HG03097 (cell line): ENCODE data around the gene SLC29A1.
"Not testable (repeated sequence)": the region's sequence is repeated elsewhere in the genome, so short reads cannot be mapped to it uniquely, and the experiment has no call there.

Source experiments
- ATAC-seq: cut with Tn5 transposase; IDR thresholded peaks from one replicate; pipeline ENCODE4 v1.9.1; 2021; ENCODE audit not compliant: unreplicated experiment, low FRiP score

Gene SLC29A1

DNA sequence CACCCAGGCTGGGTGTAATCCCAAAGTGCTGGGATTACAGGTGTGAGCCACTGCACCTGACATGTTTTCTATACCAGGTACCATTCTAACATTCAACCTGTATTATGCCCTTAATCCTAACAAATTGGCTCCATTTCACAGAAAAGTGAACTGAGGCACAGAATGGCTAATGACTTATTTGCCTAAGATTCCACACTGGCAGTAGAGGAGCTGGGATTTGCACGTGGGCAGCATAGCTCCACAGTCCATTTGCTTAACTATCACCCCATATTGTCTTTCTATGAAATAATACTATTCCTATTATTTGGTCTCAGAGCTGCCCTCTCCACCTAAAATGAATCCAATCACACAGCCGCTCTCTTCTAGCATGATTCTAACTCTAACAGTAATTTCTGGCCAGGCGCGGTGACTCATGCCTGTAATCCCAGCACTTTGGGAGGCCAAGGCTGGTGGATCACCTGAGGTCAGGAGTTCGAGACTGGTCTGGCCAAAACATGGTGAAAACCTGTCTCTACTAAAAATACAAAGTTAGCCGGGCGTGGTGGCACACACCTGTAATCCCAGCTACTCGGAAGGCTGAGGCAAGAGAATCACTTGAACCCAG is 30.0 kb upstream of the SLC29A1 start:
- ATAC-seq, result no peak

GRCh38 chr6:44194326-44194725 is 29.1 kb upstream of the SLC29A1 start:
- no peak for ATAC-seq

GRCh38 chr6:44196351-44196750 is 27.0 kb upstream of the SLC29A1 start:
- ATAC-seq, result not testable (repeated sequence)

DNA sequence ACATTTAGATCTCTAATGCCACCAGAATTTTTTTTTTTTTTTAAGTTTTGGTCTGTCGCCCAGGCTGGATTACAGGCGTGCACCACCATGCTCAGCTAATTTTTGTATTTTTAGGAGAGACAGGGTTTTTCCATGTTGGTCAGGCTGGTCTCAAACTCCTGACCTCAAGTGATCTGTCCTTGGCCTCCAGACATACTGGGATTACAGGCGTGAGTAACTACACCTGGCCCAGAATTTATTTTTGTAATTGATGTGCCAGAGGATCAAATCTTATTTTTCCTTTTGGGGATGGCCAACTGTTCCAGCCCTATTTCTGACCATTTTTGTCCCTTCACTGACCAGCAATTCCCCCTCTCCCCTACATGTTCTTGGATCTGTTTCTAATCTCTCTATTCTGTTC is 24.7 kb upstream of the SLC29A1 start:
- ATAC-seq, result no peak

DNA sequence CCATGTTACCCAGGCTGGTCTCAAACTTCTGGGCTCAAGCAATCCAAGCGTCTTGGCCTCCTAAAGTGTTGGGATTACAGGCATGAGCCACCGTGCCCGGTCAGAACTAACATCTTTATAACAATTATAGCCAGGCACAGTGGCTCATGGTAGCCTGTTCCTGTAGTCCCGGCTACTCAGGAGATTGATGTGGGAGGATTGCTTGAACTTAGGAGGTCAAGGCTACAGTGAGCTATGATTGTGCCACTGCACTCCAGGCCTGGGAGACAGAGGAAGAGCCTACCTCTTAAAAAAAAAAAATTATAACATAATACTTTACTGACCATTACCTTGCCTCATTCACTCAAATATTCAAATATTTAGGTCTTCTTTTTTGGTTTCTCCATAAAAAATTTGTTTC is 23.5 kb upstream of the SLC29A1 start:
- no peak for ATAC-seq

DNA sequence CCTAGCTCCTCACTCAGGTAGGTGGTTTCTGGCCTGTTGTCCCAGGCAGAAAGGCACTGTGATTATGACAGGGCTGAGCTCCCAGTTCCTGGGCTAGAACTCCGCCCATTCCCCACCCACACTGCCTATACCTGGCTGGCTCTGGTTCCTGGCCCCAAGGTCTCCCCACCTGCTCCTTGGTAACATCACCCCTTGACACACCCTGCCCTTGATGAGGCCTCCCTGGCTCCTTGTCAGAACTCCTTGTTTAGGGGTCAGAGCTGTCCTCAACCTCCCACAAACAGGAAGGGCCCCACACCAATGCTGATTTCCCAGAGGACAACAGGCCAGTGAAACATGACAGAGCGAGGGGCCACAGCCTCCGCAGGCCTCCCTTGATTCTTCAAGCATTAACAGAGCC is 22.2 kb upstream of the SLC29A1 start:
- ATAC-seq, result no peak

- ATAC-seq, result no peak
Measured at GRCh38 chr6:44201638-44202303, 21.6 kb upstream of the SLC29A1 start.

DNA sequence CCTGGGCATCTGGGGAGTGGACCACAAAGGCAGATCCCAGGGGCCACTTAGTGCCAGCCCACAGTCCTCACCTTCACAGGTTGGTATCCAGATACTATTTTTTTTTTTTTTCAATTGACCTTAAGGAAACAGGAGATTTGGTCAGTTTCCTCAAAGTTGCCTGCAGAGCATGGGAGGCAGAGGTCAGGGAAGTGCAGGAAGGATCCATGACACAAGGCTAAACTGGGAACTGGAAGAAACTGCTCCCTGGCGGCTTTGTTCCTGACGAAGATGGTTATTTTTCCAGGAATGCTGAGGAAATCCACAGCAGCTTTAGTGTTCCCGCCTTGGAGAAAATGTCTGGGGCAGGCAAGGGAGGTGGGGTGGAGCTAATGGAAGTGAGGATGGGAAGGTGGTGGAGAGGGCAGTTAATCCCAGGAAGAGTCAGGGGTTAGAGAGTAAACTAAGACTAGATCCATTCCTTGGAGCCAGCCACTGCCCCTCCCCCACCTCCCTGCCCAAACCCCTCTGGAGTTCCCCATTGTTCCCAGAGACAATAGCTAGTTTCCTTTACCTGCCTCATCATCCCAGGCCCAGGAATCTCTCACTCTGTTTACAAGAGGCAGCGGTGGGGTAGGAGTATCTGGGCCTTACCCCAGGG is 20.9 kb upstream of the SLC29A1 start:
- no peak for ATAC-seq

- no peak for ATAC-seq
Measured at GRCh38 chr6:44202972-44203750, 20.2 kb upstream of the SLC29A1 start.

GRCh38 chr6:44203955-44204354 is 19.4 kb upstream of the SLC29A1 start:
- ATAC-seq, result no peak

GRCh38 chr6:44207966-44208365 is 15.4 kb upstream of the SLC29A1 start:
- no peak for ATAC-seq

DNA sequence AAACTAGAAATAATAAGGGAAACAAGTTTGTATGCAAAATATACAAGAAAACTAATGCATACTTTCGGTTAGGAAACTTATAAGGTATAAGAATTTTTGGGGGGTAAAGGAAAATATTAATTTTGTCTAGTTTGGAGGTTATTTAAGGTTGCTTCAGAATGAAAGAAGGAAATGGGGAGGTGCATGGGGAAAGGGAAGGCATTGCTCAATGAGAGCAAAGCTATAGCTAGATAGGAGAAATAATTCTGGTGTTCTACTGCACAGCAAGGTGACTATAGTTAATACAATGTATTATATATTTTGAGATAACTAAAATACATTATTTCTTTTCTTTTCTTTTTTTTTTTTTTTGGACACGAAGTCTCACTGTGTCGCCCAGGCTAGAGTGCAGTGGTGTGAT is 12.1 kb upstream of the SLC29A1 start:
- no peak for ATAC-seq

DNA sequence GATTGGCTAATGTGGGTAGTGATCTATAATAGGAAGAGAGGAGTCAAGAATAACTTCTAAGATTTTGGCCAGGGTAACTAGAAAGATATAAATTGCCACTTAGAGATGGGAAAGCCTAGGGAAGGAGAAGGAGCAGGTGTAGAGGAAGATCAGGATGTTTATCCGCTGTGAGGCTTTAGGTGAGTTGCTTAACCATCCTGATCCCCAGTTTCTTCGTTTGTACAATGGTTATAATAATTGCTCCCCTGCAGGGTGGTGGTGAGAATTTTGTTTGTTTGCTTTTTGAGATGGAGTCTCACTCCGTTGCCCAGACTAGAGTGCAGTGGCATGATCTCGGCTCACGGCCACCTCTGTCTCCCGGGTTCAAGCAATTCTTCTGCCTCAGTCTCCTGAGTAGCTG is 9.1 kb upstream of the SLC29A1 start:
- ATAC-seq, result no peak

GRCh38 chr6:44216677-44217331 is 6.6 kb upstream of the SLC29A1 start, which contains the start of gene MYMX:
Gene MYMX (plus strand): TSS chr6:44216926. CDS start chr6:44217472, 546 bp downstream.
- no peak for ATAC-seq

DNA sequence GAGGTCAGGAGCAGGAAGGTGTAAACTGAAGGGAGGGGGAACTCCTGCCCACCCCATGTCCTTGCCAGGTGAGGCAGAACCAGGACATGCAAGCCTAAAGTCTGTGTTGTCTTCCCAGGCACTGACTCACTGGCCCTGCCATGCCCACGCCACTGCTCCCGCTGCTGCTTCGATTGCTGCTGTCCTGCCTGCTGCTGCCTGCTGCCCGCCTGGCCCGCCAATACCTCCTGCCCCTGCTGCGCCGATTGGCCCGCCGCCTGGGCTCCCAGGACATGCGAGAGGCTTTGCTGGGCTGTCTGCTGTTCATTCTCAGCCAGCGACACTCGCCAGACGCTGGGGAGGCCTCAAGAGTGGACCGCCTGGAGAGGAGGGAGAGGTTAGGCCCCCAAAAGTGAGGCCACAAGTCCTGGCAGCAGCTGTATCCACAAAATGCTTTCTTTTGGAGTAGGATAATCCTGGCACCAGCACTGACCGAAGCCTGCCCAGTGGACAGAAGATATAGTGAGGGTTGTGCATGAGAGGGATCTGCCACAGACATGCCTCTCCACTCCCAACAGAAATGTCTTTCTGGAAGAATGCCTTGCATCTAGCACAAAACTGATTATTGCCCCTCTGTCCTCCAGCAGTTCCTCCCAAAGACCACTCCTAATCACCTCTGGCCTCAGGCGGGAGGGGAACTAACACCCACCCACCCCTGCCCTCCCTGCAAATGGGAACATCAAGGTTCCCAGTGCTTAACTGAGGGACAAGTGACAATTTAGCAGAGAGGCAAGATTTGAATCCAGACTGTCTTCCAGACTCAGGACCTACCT is 5.9 kb upstream of the SLC29A1 start:
- no peak for ATAC-seq

DNA sequence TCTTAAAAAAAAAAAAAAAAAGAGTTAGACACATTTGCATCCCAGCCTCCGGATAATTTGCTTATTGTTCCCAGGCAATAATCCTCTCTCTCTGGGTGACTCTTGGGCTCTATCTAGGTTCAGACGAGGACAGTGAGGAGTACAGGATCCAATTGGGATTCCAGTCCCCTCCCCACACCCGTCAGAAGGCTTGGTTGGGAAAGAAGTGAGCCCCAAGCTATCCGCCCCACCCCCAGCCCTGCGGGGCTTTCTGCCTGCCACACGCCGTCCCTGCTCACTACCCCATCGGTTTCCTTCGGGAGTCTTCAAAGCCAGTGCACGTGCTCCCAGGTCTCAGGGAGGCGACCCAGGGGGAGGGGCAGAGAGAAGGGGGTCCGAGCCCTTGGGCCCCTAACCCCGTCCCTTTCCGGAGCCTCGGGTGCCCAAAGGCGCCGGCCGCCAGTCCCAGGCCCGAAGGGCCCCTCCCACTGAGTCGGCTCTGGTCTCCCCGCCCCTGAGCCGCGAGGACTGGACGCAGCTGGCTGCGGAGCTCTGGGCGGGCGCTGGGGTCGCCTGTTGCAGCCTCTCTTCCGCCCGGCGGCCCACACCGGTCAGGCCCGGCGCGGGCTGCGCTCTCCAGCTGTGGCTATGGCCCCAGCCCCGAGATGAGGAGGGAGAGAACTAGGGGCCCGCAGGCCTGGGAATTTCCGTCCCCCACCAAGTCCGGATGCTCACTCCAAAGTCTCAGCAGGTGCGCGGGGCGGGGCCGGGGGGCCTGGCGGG is 4.2 kb upstream of the SLC29A1 start:
- peak; percentile 42 for ATAC-seq

- ATAC-seq, result no peak
Measured at GRCh38 chr6:44219815-44220784, 3.3 kb upstream of the SLC29A1 start.

DNA sequence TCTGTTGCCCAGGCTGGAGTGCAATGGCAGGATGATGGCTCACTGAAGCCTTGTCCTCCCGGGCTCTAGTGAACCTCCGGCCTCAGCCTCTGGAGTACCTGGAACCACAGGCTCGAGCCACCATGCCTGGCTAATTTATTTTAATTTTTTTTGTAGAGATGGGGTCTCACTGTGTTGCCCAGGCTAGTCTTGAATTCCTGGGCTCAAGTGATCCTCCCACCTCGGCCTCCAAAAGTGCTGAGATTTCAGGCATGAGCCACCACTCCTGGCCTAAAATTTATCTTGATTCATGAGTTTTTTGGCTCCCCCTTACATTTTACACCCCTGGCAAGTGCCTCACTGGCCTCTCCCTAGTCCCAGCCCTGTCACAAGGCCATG is 2.5 kb upstream of the SLC29A1 start:
- ATAC-seq, result no peak
